GM21737 (cell line): ENCODE results near the gene SNED1.
"Not testable (repeated sequence)": the region's sequence is repeated elsewhere in the genome, so short reads cannot be mapped to it uniquely, and the experiment has no call there.

Experiments
- ATAC-seq: cut with Tn5 transposase; IDR thresholded peaks from one replicate; pipeline ENCODE4 v1.9.1; 2021; ENCODE audit warnings: mild to moderate bottlenecking, moderate library complexity; ENCODE audit not compliant: unreplicated experiment

The SNED1 gene

GRCh38 chr2:241081643-241082340 lies 83.4 kb downstream of the SNED1 start:
- ATAC-seq, result no peak

GRCh38 chr2:241082341-241083090 lies 84.1 kb downstream of the SNED1 start:
- no peak for ATAC-seq

- ATAC-seq, result no peak
Measured at GRCh38 chr2:241083091-241083415, 84.6 kb downstream of the SNED1 start.

GRCh38 chr2:241084856-241085444 lies 86.5 kb downstream of the SNED1 start:
- ATAC-seq, result no peak

GRCh38 chr2:241087420-241088268 lies 89.2 kb downstream of the SNED1 start:
- ATAC-seq, result no peak

GRCh38 chr2:241088376-241088775 lies 90.0 kb downstream of the SNED1 start:
- ATAC-seq, result no peak

- no peak for ATAC-seq
Measured at GRCh38 chr2:241088791-241089732, 90.6 kb downstream of the SNED1 start.

- no peak for ATAC-seq
Measured at GRCh38 chr2:241091201-241091600, 92.8 kb downstream of the SNED1 start.

- no peak for ATAC-seq
Measured at GRCh38 chr2:241091734-241092445, 93.5 kb downstream of the SNED1 start.

GRCh38 chr2:241092677-241093076 lies 94.3 kb downstream of the SNED1 start:
- no peak for ATAC-seq

GRCh38 chr2:241093133-241093781 lies 94.8 kb downstream of the SNED1 start:
- ATAC-seq, result not testable (repeated sequence)

- no peak for ATAC-seq
Measured at GRCh38 chr2:241094172-241094571, 95.8 kb downstream of the SNED1 start.

- no peak for ATAC-seq
Measured at GRCh38 chr2:241094924-241095420, 96.6 kb downstream of the SNED1 start.

- no peak for ATAC-seq
Measured at GRCh38 chr2:241095594-241096290, 97.3 kb downstream of the SNED1 start.

GRCh38 chr2:241096979-241097378 lies 98.6 kb downstream of the SNED1 start:
- ATAC-seq, result no peak

GRCh38 chr2:241099246-241099645 lies 100.8 kb downstream of the SNED1 start:
- ATAC-seq, result no peak

GRCh38 chr2:241102239-241102803 lies 103.9 kb downstream of the SNED1 start, which contains the start of gene MTERF4:
MTERF4 (minus strand) TSS chr2:241102287; CDS start chr2:241102273, 14 bp downstream.
- ATAC-seq, result peak; percentile 83

GRCh38 chr2:241103176-241103595 lies 104.8 kb downstream of the SNED1 start:
- no peak for ATAC-seq
